A549 (cell line): ENCODE measurements around the gene TMEM74B. TPM values are rescaled to one million over a fixed set of nuclear protein-coding genes. Genes with fewer than 3 reads are reported as not detected.

Experiments used
- ATAC-seq, 2 experiments: fragments of 200-7000 bp in 1 of 2; fragments of >200 bp in 1 of 2; cut with Nextera tagmentation in 1 of 2; cut with Tn5 transposase in 1 of 2; 3 replicates each; pipeline versions ENCODE4 v1.8.0 to v1.9.1; 2018 to 2020; ENCODE audit warnings: mild to moderate bottlenecking in 1 of 2, moderate library complexity in 1 of 2
- CTCF ChIA-PET: fragments of 300-600 bp; sonication (Branson Sonifier 250); formaldehyde crosslinking; extraction: SDS; loops from one replicate; lab custom pipeline; 2021; ENCODE audit warnings: antibody characterized with exemption, inconsistent platforms; lab: Yijun Ruan, JAX
- POLR2A ChIA-PET: fragments of 350-600 bp; formaldehyde crosslinking; extraction: SDS; loops from one replicate; lab custom pipeline; 2021; ENCODE audit warnings: antibody characterized with exemption, inconsistent platforms; lab: Yijun Ruan, JAX
- DNase-seq, 2 experiments: peaks; one replicate each; pipeline versions ENCODE4 v3.0.0 to v3.0.0-alpha.2; 2011 to 2016; ENCODE audit warnings: low read depth in 1 of 2, low spot score in 1 of 2
- FAIRE-seq: peaks from 2 replicates; lab custom pipeline; 2011; peaks lifted over from hg19 to GRCh38; lab: Jason Lieb, UNC
- H3K27ac ChIP-seq, 2 experiments: fragments of >200 bp; sonication (Bioruptor Twin); formaldehyde crosslinking; 3 replicates each; pipeline ENCODE4 v1.5.1; 2016 to 2017
- H3K4me1 ChIP-seq: fragments of >200 bp; sonication (Bioruptor Twin); formaldehyde crosslinking; 3 replicates; pipeline ENCODE4 v1.6.1; 2016
- H3K4me2 ChIP-seq: fragments of >200 bp; sonication (Bioruptor Twin); formaldehyde crosslinking; 3 replicates; pipeline ENCODE4 v1.6.1; 2016
- H3K4me3 ChIP-seq: fragments of >200 bp; sonication (Bioruptor Twin); formaldehyde crosslinking; 3 replicates; pipeline ENCODE4 v1.5.1; 2016
- H3K9me3 ChIP-seq: fragments of >200 bp; sonication (Bioruptor Twin); formaldehyde crosslinking; 3 replicates; pipeline ENCODE4 v1.6.1; 2016
- BHLHE40 ChIP-seq: IDR thresholded peaks from 2 replicates; pipeline ENCODE4 v1.6.1; 2012; ENCODE audit warnings: low read depth, low read length, inconsistent platforms
- CBX8 ChIP-seq: fragments of 200-600 bp; sonication (generic); IDR thresholded peaks from 2 replicates; pipeline ENCODE4 v1.6.1; 2016
- CHD2 ChIP-seq: fragments of 150-350 bp; IDR thresholded peaks from 2 replicates; pipeline ENCODE4 v1.6.1; 2014; ENCODE audit warnings: low read length; ENCODE audit not compliant: partially characterized antibody
- CHD4 ChIP-seq: fragments of 200-600 bp; sonication (generic); IDR thresholded peaks from 2 replicates; pipeline ENCODE4 v1.6.1; 2016; ENCODE audit warnings: antibody characterized with exemption, mild to moderate bottlenecking, borderline replicate concordance
- EHF ChIP-seq: fragments of 250-450 bp; sonication (Bioruptor Pico); IDR thresholded peaks from 2 replicates; pipeline ENCODE4 v1.5.0; 2020; ENCODE audit warnings: mild to moderate bottlenecking
- FOSB ChIP-seq: fragments of 250-450 bp; sonication (Bioruptor Pico); IDR thresholded peaks from 2 replicates; pipeline ENCODE4 v1.5.0; 2020; ENCODE audit warnings: mild to moderate bottlenecking, moderate library complexity
- GATA3 ChIP-seq: IDR thresholded peaks from 2 replicates; pipeline ENCODE4 v1.6.1; 2012; ENCODE audit warnings: borderline replicate concordance
- HDAC2 ChIP-seq: fragments of 200-600 bp; sonication (generic); IDR thresholded peaks from 2 replicates; pipeline ENCODE4 v1.6.1; 2016
- HES2 ChIP-seq: fragments of >200 bp; sonication (Bioruptor Twin); formaldehyde crosslinking; IDR thresholded peaks from 2 replicates; pipeline ENCODE4 v1.6.1; 2016
- HEYL ChIP-seq: fragments of 250-450 bp; sonication (Bioruptor Pico); IDR thresholded peaks from 2 replicates; pipeline ENCODE4 v1.8.0; 2021; ENCODE audit warnings: mild to moderate bottlenecking, moderate library complexity
- HMGXB4 ChIP-seq: fragments of 250-450 bp; sonication (Bioruptor Pico); IDR thresholded peaks from 2 replicates; pipeline ENCODE4 v1.5.0; 2021; ENCODE audit warnings: mild to moderate bottlenecking, moderate library complexity, borderline replicate concordance
- HOXA7 ChIP-seq: fragments of 250-450 bp; sonication (Bioruptor Pico); IDR thresholded peaks from 2 replicates; pipeline ENCODE4 v1.5.0; 2020; ENCODE audit warnings: mild to moderate bottlenecking, moderate library complexity
- HOXB5 ChIP-seq: fragments of 250-450 bp; sonication (Bioruptor Pico); IDR thresholded peaks from 2 replicates; pipeline ENCODE4 v1.5.0; 2020; ENCODE audit warnings: mild to moderate bottlenecking, moderate library complexity
- JUN ChIP-seq, 2 experiments: fragments of >200 bp; sonication (Bioruptor Twin); formaldehyde crosslinking; IDR thresholded peaks; 2 replicates in 1 of 2; 3 replicates in 1 of 2; pipeline ENCODE4 v1.6.1; 2016 to 2017
- JUNB ChIP-seq: fragments of >200 bp; sonication (Bioruptor Twin); formaldehyde crosslinking; IDR thresholded peaks from 2 replicates; pipeline ENCODE4 v1.6.1; 2016
- KDM5A ChIP-seq: fragments of 200-600 bp; sonication (generic); IDR thresholded peaks from 2 replicates; pipeline ENCODE4 v1.6.1; 2016; ENCODE audit warnings: antibody characterized with exemption, mild to moderate bottlenecking
- MAZ ChIP-seq: fragments of 150-350 bp; IDR thresholded peaks from 2 replicates; pipeline ENCODE4 v1.6.1; 2014; ENCODE audit warnings: antibody characterized with exemption, low read depth, low read length, borderline replicate concordance
- MYC ChIP-seq: IDR thresholded peaks from 2 replicates; pipeline ENCODE4 v1.6.1; 2012; ENCODE audit warnings: mild to moderate bottlenecking, inconsistent platforms, low read length, improper control_type of control experiment, borderline replicate concordance
- NFE2L2 ChIP-seq: fragments of 150-350 bp; conservative IDR thresholded peaks from 2 replicates; pipeline ENCODE4 v1.6.1; 2014; ENCODE audit warnings: low read length
- NPAS2 ChIP-seq: fragments of 250-450 bp; sonication (Bioruptor Pico); IDR thresholded peaks from 2 replicates; pipeline ENCODE4 v1.8.0; 2022; ENCODE audit warnings: mild to moderate bottlenecking, moderate library complexity, borderline replicate concordance
- POLR2AphosphoS2 ChIP-seq: conservative IDR thresholded peaks from 2 replicates; pipeline ENCODE4 v1.6.1; 2012; ENCODE audit warnings: low read length, improper control_type of control experiment, inconsistent platforms
- RAD21 ChIP-seq, 2 experiments: fragments of >200 bp in 1 of 2; sonication (Bioruptor Twin) in 1 of 2; formaldehyde crosslinking in 1 of 2; IDR thresholded peaks in 1 of 2; conservative IDR thresholded peaks in 1 of 2; 2 replicates in 1 of 2; 3 replicates in 1 of 2; pipeline ENCODE4 v1.6.1; 2012 to 2018; ENCODE audit warnings: inconsistent platforms in 1 of 2
- RCOR1 ChIP-seq: fragments of 150-350 bp; IDR thresholded peaks from 2 replicates; pipeline ENCODE4 v1.6.1; 2014; ENCODE audit warnings: antibody characterized with exemption, low read length, low read depth
- RFX5 ChIP-seq: fragments of 450-650 bp; IDR thresholded peaks from 2 replicates; pipeline ENCODE4 v1.7.1; 2014; ENCODE audit warnings: antibody characterized with exemption, mild to moderate bottlenecking, moderate library complexity
- SMC3 ChIP-seq: fragments of >200 bp; sonication (Bioruptor Twin); formaldehyde crosslinking; IDR thresholded peaks from 3 replicates; pipeline ENCODE4 v1.6.1; 2018; ENCODE audit warnings: inconsistent platforms
- TFCP2L1 ChIP-seq: fragments of 250-450 bp; sonication (Bioruptor Pico); IDR thresholded peaks from 2 replicates; pipeline ENCODE4 v1.5.0; 2021; ENCODE audit warnings: mild to moderate bottlenecking
- WGBS: methylation state at CpG from one replicate; pipeline ENCODE4 v1.1.6; 2017; ENCODE audit errors: missing lambda C conversion rate; 5-methylcytosine and 5-hydroxymethylcytosine counted together
- polyA plus RNA-seq, 4 experiments: library from polyadenylated mRNA; depleted of rRNA in 3 of 4; stranded (reverse); fragments of >200 nt; fragmentation: RNase III in 1 of 4; extraction: RNeasy Plus Mini Kit Qiagen cat#74134 plus additional on column Dnase treatment in 1 of 4; gene quantifications; 2 replicates in 3 of 4; 3 replicates in 1 of 4; pipeline ENCODE4 v1.2.3, GENCODE V29; 2011 to 2017
- TF ChIP-seq, protein P1 (sequence below): IDR thresholded peaks from 2 replicates; pipeline ENCODE4 v1.6.1; 2012; ENCODE audit warnings: low read depth, borderline replicate concordance

Gene TMEM74B
- polyA plus RNA-seq, 2 of the 4 experiments (the other 2 are of a cell fraction) = 2.9 to 3.4 TPM

DNA sequence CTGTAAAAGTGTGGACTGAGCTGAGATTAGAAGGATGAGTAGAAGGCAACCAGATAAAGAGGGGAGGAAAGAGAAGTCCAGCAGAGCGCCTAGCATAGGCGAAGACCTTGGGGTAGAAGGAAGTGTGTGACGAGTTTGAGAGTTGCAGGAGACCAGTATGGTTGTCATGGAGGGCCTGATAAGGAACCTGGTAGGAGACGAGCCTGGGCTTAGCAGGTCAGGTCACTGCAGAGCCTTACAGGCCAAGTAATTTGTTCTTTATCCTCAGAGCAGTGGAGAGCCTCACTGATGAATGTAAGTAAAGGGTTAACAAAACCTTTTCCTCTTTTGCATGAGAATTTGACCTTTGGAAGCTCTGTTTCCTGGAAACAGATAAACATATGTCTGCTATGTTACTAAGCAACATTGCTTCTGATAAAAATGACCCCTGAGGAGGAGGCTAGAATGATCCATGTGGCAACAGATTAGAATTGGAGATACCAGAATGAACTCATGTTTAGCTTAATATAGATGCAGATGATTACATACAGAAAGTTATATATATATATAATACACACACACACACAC, 2.9 kb upstream of the TMEM74B start:
- Histone ChIP-seq H3K4me1 (peaks cover 16% of the 10 kb centered on the region), H3K27ac (no peak overlapping the region), H3K4me2 (peak overlapping the region; percentile 26; the same call in 2 of the 3 replicates), H3K4me3 (no peak overlapping the region), H3K9me3 (no peaks in the 10 kb centered on the region)
- WGBS = 50% methylated on average over 4 of the region's 4 CpGs
- no peak; a peak in 1 of 6 replicates for ATAC-seq
- TF ChIP-seq RFX5 (no peak), HOXA7 (CRISPR knock-in tag) (no peak), HOXB5 (no peak), TFCP2L1 (CRISPR knock-in tag) (no peak), JUNB (no peak), MAZ (no peak), CHD4 (no peak), HMGXB4 (CRISPR knock-in tag) (no peak), BHLHE40 (no peak), RAD21 (conservative IDR thresholded peaks at IDR 0.05 in 1 of 2, IDR thresholded peaks at IDR 0.05 in 1 of 2) (no peak), NPAS2 (CRISPR knock-in tag) (no peak), POLR2AphosphoS2 (no peak), GATA3 (no peak), HEYL (CRISPR knock-in tag) (no peak), FOSB (CRISPR knock-in tag) (no peak), EHF (CRISPR knock-in tag) (no peak), RCOR1 (no peak), NFE2L2 (no peak)
- TF ChIP-seq, protein P1, sequence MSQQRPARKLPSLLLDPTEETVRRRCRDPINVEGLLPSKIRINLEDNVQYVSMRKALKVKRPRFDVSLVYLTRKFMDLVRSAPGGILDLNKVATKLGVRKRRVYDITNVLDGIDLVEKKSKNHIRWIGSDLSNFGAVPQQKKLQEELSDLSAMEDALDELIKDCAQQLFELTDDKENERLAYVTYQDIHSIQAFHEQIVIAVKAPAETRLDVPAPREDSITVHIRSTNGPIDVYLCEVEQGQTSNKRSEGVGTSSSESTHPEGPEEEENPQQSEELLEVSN = no peak
- POLR2A ChIA-PET = no interaction called here
- CTCF ChIA-PET = interaction anchor here (0.5 to 5.3 kb wide), 9 partner anchors 14 to 383 kb away, joined by 3 to 91 read pairs (median 8); partner anchors contain the start of gene PSMF1
- peak; percentile 7 for FAIRE-seq
- DNase-seq = peak in 1 of 2 experiments; percentile 47

- TF ChIP-seq JUNB = no peak
- no peak for TF ChIP-seq HDAC2
- no peak for TF ChIP-seq EHF (CRISPR knock-in tag)
- TF ChIP-seq CBX8 = no peak
- no peak for TF ChIP-seq JUN (IDR thresholded peaks at IDR 0.05)
- TF ChIP-seq KDM5A = no peak
- no peak for TF ChIP-seq MAZ
- no peak for TF ChIP-seq NPAS2 (CRISPR knock-in tag)
- no peak for TF ChIP-seq HES2
- TF ChIP-seq FOSB (CRISPR knock-in tag) = no peak
- TF ChIP-seq CHD2 = no peak
- TF ChIP-seq SMC3 = no peak
- TF ChIP-seq HOXB5 = no peak
- TF ChIP-seq MYC = no peak
- TF ChIP-seq, protein P1 = no peak
- Histone ChIP-seq H3K4me1 (peaks cover 16% of the 10 kb centered on the region), H3K4me2 (peak overlapping the region; percentile 93), H3K4me3 (no peak overlapping the region), H3K9me3 (no peaks in the 10 kb centered on the region), H3K27ac (peak overlapping the region in 1 of 2 experiments; percentile 90; a peak in 1 of 6 replicates)
- DNase-seq (no peak), FAIRE-seq (no peak), ATAC-seq (no peak; a peak in 1 of 6 replicates)
- WGBS = 63% methylated on average over 13 of the region's 13 CpGs
- ChIA-PET CTCF (interaction anchor here (0.6 to 5.3 kb wide), 28 partner anchors 10 to 371 kb away, joined by 3 to 91 read pairs (median 4); partner anchors contain the start of genes PSMF1 and SNPH), POLR2A (no interaction called here)
These were observed 1.7 kb upstream of the TMEM74B start for GRCh38 chr20:1186367-1186991.
